Ovary (tissue), 9 donors: Measurements from ENCODE around the gene SDC4. TPM values are rescaled to one million over a fixed set of nuclear protein-coding genes. Genes with fewer than 3 reads are reported as not detected.

ENCODE experiments used
- DNase-seq, 5 donors: peaks; one replicate each; pipeline ENCODE4 v3.0.0-alpha.2; 2019 to 2020
- H3K27ac ChIP-seq, 2 donors: fragments of 200-600 bp; one replicate each; pipeline versions ENCODE4 v1.5.1 to v1.8.0; 2019 to 2022
- H3K27me3 ChIP-seq: fragments of 200-600 bp; one replicate; pipeline ENCODE4 v1.8.0; 2022
- H3K36me3 ChIP-seq: fragments of 200-600 bp; sonication (generic); one replicate; pipeline ENCODE4 v1.5.1; 2019
- H3K4me1 ChIP-seq: one replicate; pipeline ENCODE4 v1.8.1; 2013; ENCODE audit warnings: mild to moderate bottlenecking, moderate library complexity; ENCODE audit not compliant: insufficient read depth
- H3K4me3 ChIP-seq: fragments of 200-600 bp; sonication (generic); one replicate; pipeline ENCODE4 v1.5.1; 2017
- H3K9me3 ChIP-seq, 2 donors: fragments of 200-600 bp in 1 of 2; sonication (generic) in 1 of 2; one replicate each; pipeline versions ENCODE4 v1.5.1 to v1.8.1; 2013 to 2019; ENCODE audit warnings: mild to moderate bottlenecking in 1 of 2, moderate library complexity in 1 of 2
- EP300 ChIP-seq: sonication (generic); formaldehyde crosslinking; IDR thresholded peaks from one replicate; pipeline ENCODE4 v1.6.1; 2017; ENCODE audit warnings: antibody characterized with exemption
- POLR2A ChIP-seq: fragments of 450-650 bp; IDR thresholded peaks from one replicate; pipeline ENCODE4 v1.6.1; 2017; ENCODE audit warnings: antibody characterized with exemption, mild to moderate bottlenecking, moderate library complexity
- WGBS, 3 donors: extraction: QIAGEN DNeasy Blood & Tissue Kit in 1 of 3; methylation state at CpG; one replicate each; pipeline versions ENCODE4 v1.1.5 to v1.1.7; 2013 to 2017; 5-methylcytosine and 5-hydroxymethylcytosine counted together
- intact Hi-C, 4 donors: fragments of 100-400 bp; cut with DNase I; formaldehyde crosslinking; loops; one replicate each; pipeline versions ENCODE4 v1.11.0 to v1.15.1; 2022 to 2023
- polyA plus RNA-seq, 2 donors: library from polyadenylated mRNA; stranded (reverse); fragments of 200-250 nt in 1 of 2; fragments of 350-450 nt in 1 of 2; fragmentation: Illumina TruSeq in 1 of 2; extraction: RNeasy Lipid Tissue Mini Kit (QIAGEN cat#74804) in 1 of 2; gene quantifications; one replicate each; pipeline ENCODE4 v1.2.3, GENCODE V29; 2013 to 2014
- total RNA-seq, 7 donors: library from RNA; depleted of rRNA in 2 of 7; stranded (reverse); fragments of >200 nt in 2 of 7; fragmentation: NEBNext Ultra II Directional in 3 of 7; extraction: Animal tissue kit (Norgen Biotek cat#: 25700) in 3 of 7; gene quantifications; one replicate each; pipeline versions ENCODE4 v1.1.0 to v1.2.4, GENCODE V29; 2016 to 2023
- TF ChIP-seq, protein P1 (sequence below), 3 donors: fragments of 450-650 bp in 2 of 3; fragments of 200-600 bp in 1 of 3; IDR thresholded peaks; one replicate each; pipeline versions ENCODE4 v1.5.1 to v1.8.0; 2016 to 2022; ENCODE audit warnings: antibody characterized with exemption in 3 of 3, mild to moderate bottlenecking in 1 of 3
- donor health status: DM: no; HTN: no; CAD: no; lungs with moderate emphysema.
- donor health status: DM: no; HTN: no; CAD: no.
- donor health status: Bipolar disorder and iron deficiency.
- donor health status: DM: yes; HTN: yes; CAD: no.
- donor health status: DM: no; HTN: no; CAD: no.
- donor health status: DM: yes; HTN: yes; CAD: no.

SDC4 gene
- total and polyA plus RNA-seq, 9 donors: 12.9 to 269 (median 45.9) TPM

DNA sequence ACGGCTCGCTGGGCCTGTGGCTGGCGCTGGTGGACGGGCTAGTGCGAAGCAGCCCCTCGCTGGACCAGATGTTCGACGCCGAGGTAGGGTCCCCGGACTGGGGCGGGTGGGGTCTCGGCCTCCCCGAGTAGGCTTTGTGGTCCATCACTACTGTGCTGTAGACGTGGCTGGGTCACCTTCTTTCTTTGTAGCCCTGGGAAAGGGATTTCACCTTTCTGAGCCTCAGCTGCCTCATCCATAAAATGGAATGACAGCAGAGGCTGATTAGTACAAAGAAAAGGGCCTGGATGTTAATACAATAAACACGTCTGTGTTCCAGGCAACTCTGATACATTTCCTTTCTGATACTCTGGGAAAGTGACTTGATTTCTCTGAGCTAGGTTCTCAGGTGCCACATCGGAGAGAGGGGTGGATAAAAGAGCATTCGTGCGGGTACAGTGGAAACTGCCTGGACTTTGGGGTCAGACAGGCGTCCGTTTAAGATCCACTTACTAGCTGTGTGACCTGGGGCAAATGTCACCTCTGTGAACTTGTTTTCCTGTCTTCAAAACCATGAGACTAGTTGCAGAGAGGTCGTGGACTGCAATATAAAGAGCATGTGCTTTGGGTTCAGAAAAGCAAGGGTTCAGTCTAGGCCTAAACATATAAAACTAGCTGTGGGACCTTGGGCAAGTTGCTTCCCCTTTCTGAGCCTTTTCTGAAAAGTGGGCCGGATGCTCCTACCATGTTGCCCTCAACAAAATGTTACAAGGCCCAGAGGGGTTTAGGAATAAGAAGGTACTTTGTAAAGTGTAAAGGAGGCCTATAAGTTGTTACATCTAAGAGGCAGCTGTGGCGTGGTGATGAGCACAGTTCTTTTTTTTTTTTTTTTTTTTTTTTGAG is 15.6 kb upstream of the SDC4 start:
- no peaks in the 10 kb centered on the region for H3K36me3 ChIP-seq
- H3K9me3 ChIP-seq: no peaks in the 10 kb centered on the region
- intact Hi-C loops: loop anchor here in 1 of 4 donors (2.0 kb wide), 1 partner anchor 43 kb away; no protein-coding TSS in a partner anchor
- TF ChIP-seq, protein P1, sequence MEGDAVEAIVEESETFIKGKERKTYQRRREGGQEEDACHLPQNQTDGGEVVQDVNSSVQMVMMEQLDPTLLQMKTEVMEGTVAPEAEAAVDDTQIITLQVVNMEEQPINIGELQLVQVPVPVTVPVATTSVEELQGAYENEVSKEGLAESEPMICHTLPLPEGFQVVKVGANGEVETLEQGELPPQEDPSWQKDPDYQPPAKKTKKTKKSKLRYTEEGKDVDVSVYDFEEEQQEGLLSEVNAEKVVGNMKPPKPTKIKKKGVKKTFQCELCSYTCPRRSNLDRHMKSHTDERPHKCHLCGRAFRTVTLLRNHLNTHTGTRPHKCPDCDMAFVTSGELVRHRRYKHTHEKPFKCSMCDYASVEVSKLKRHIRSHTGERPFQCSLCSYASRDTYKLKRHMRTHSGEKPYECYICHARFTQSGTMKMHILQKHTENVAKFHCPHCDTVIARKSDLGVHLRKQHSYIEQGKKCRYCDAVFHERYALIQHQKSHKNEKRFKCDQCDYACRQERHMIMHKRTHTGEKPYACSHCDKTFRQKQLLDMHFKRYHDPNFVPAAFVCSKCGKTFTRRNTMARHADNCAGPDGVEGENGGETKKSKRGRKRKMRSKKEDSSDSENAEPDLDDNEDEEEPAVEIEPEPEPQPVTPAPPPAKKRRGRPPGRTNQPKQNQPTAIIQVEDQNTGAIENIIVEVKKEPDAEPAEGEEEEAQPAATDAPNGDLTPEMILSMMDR (IDR thresholded peaks at IDR 0.05): no peak
- peaks cover 3% of the 10 kb centered on the region for H3K4me1 ChIP-seq
- 12 to 16% (median 12%) methylated on average over 23 of the region's 23 CpGs for WGBS, 3 donors
- no peaks in the 10 kb centered on the region for H3K27me3 ChIP-seq
- H3K27ac ChIP-seq: peak overlapping the region; percentile 81 to 86
- DNase-seq: no peak
- H3K4me3 ChIP-seq: peak overlapping the region; percentile 52

DNA sequence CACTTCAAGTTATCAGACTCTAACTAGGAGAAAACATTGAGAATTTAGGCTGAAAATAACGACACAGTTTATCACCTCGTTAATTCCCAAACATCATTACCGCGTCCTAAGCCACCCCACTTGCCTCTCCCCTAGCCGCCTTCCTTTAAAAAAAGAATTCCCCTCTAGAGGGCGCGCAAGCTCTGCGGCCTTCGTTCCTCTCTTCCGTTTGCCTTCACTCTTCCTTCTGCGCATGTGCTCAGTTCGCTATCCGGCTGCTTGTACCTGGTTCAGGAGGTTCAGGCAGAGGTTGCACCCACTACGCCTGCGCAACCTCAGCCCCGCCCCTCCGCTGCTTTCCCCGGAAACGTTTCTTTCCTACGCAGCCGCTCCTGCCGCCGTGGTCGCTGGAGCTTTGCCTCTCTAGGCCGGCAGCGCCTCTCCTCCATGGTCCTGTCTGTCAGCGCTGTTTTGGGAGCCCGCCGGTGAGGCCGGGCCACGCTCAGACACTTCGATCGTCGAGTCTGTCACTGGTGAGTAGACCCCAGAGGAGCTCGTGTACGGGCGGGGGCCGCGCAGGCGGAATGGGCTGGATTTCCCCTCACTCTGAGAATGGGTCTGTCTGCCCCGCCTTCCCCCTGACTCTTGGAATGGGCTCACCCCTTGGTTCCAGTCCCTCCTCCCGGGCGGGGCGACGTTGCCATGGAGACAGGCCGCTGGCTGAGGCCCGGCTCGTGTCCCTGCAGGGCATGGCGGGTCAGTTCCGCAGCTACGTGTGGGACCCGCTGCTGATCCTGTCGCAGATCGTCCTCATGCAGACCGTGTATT is 14.8 kb upstream of the SDC4 start, which contains the start of gene SYS1:
Gene SYS1, plus strand, starts transcription at position 353 of the 807 bp plus-strand sequence. Its CDS starts 376 bp downstream, at position 729.
- peaks cover 6% of the 10 kb centered on the region for H3K4me1 ChIP-seq
- H3K9me3 ChIP-seq: no peaks in the 10 kb centered on the region
- no peaks in the 10 kb centered on the region for H3K27me3 ChIP-seq
- TF ChIP-seq, protein P1 (IDR thresholded peaks at IDR 0.05): peak; percentile 92 to 99 (median 93)
- peak; percentile 85 for TF ChIP-seq POLR2A
- TF ChIP-seq EP300: no peak
- DNase-seq: peak; percentile 98 to 99 (median 99)
- H3K4me3 ChIP-seq: peak within 1 kb of the TSS; percentile 52
- intact Hi-C loops: loop anchor here in 1 of 4 donors (2.0 kb wide), 1 partner anchor 44 kb away; no protein-coding TSS in a partner anchor
- H3K27ac ChIP-seq: peak within 1 kb of the TSS; percentile 81 to 86
- no peaks in the 10 kb centered on the region for H3K36me3 ChIP-seq
- WGBS, 3 donors: 0 to 1% (median 0%) methylated on average over 47 to 55 of the region's 55 CpGs

DNA sequence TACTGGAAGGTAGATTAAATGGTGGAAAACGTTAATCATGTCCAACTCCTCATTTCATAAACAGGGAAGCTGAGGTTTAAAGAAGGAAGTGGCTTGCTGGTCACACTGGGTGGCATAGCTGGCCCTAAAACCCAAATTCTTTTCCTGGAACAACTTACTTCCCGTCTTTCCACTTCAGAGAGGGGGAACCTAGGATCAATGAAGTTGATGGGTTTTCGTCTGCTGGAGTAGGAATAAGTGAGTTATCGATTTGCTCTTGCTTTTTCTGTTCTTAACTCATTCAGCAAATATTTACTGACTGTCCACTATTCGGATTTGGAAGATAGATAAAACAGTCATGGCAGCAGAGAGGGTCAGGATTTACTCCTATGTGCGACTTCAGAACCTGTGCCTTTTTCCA is 13.6 kb upstream of the SDC4 start:
- no peak overlapping the region for H3K4me3 ChIP-seq
- peaks cover 6% of the 10 kb centered on the region for H3K4me1 ChIP-seq
- no peaks in the 10 kb centered on the region for H3K9me3 ChIP-seq
- intact Hi-C loops: loop anchor here in 1 of 4 donors (2.0 kb wide), 1 partner anchor 45 kb away; no protein-coding TSS in a partner anchor
- TF ChIP-seq, protein P1 (IDR thresholded peaks at IDR 0.05): no peak
- TF ChIP-seq POLR2A: no peak
- TF ChIP-seq EP300: no peak
- no peaks in the 10 kb centered on the region for H3K27me3 ChIP-seq
- WGBS, 3 donors: 76 to 82% (median 81%) methylated on average over 6 of the region's 6 CpGs
- H3K27ac ChIP-seq: no peak overlapping the region
- H3K36me3 ChIP-seq: no peaks in the 10 kb centered on the region
- no peak for DNase-seq

DNA sequence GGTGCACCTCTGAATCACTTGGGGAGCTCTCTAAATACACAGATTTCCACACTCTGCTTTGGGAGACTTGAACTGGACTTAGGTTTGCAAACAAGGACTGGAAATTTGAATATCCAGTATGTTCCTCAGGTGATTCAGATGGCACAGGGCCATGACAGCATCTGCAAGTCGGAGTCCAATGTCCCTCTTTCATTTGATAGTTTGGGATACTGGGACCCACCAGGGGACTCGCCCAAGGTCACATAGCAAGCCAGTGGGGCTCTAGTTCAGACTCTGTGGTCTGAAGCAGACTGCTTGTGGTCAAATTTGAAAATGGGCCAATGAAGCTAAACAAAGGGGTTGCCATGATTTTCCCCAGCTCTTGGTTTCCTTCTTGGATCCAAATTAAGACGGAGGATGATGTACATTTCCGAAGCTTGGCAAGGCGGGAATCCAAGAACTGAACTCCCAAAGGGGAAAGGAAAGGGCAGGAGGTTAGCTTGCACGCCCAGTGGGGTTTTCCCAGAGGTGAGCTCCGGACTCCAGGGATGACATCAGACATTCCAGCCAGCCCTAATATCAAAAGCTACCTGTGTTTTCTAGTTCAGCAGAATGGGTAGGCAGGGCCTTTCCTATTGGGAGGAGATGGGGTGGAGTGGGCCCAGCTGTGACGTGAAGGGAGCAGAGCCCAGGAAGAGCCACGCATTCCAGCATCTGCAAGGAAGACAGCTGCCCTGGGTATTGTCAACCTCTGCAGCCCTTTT is 11.4 kb upstream of the SDC4 start:
- Histone ChIP-seq H3K4me3 (no peak overlapping the region), H3K9me3 (no peaks in the 10 kb centered on the region), H3K36me3 (no peaks in the 10 kb centered on the region), H3K4me1 (peaks cover 6% of the 10 kb centered on the region), H3K27me3 (no peaks in the 10 kb centered on the region), H3K27ac (peak overlapping the region in 1 of 2 donors; percentile 7)
- peak in 1 of 5 donors; percentile 59 for DNase-seq
- TF ChIP-seq, protein P1 (IDR thresholded peaks at IDR 0.05): no peak
- TF ChIP-seq POLR2A: no peak
- TF ChIP-seq EP300: no peak
- intact Hi-C loops: no loop called here
- WGBS, 3 donors: 48 to 58% (median 58%) methylated on average over 9 of the region's 9 CpGs
